A549 (cell line): ENCODE data around the gene VPS41. TPM values are rescaled to one million over a fixed set of nuclear protein-coding genes. Genes with fewer than 3 reads are reported as not detected.

ENCODE experiments used
- ATAC-seq, 2 experiments: fragments of 200-7000 bp in 1 of 2; fragments of >200 bp in 1 of 2; cut with Nextera tagmentation in 1 of 2; cut with Tn5 transposase in 1 of 2; 3 replicates each; pipeline versions ENCODE4 v1.8.0 to v1.9.1; 2018 to 2020; ENCODE audit warnings: mild to moderate bottlenecking in 1 of 2, moderate library complexity in 1 of 2
- CTCF ChIA-PET: fragments of 300-600 bp; sonication (Branson Sonifier 250); formaldehyde crosslinking; extraction: SDS; loops from one replicate; lab custom pipeline; 2021; ENCODE audit warnings: antibody characterized with exemption, inconsistent platforms; lab: Yijun Ruan, JAX
- POLR2A ChIA-PET: fragments of 350-600 bp; formaldehyde crosslinking; extraction: SDS; loops from one replicate; lab custom pipeline; 2021; ENCODE audit warnings: antibody characterized with exemption, inconsistent platforms; lab: Yijun Ruan, JAX
- DNase-seq, 2 experiments: peaks; one replicate each; pipeline versions ENCODE4 v3.0.0 to v3.0.0-alpha.2; 2011 to 2016; ENCODE audit warnings: low read depth in 1 of 2, low spot score in 1 of 2
- FAIRE-seq: peaks from 2 replicates; lab custom pipeline; 2011; peaks lifted over from hg19 to GRCh38; lab: Jason Lieb, UNC
- H3K27ac ChIP-seq, 2 experiments: fragments of >200 bp; sonication (Bioruptor Twin); formaldehyde crosslinking; 3 replicates each; pipeline ENCODE4 v1.5.1; 2016 to 2017
- H3K4me1 ChIP-seq: fragments of >200 bp; sonication (Bioruptor Twin); formaldehyde crosslinking; 3 replicates; pipeline ENCODE4 v1.6.1; 2016
- H3K4me2 ChIP-seq: fragments of >200 bp; sonication (Bioruptor Twin); formaldehyde crosslinking; 3 replicates; pipeline ENCODE4 v1.6.1; 2016
- H3K4me3 ChIP-seq: fragments of >200 bp; sonication (Bioruptor Twin); formaldehyde crosslinking; 3 replicates; pipeline ENCODE4 v1.5.1; 2016
- H3K9me3 ChIP-seq: fragments of >200 bp; sonication (Bioruptor Twin); formaldehyde crosslinking; 3 replicates; pipeline ENCODE4 v1.6.1; 2016
- CBX2 ChIP-seq: fragments of 200-600 bp; sonication (generic); IDR thresholded peaks from 2 replicates; pipeline ENCODE4 v1.6.1; 2016; ENCODE audit warnings: low read depth, mild to moderate bottlenecking, borderline replicate concordance
- CEBPB ChIP-seq, 2 experiments: fragments of >200 bp in 1 of 2; sonication (Bioruptor Twin) in 1 of 2; formaldehyde crosslinking in 1 of 2; IDR thresholded peaks; 2 replicates each; pipeline ENCODE4 v1.6.1; 2012 to 2016
- CHD4 ChIP-seq: fragments of 200-600 bp; sonication (generic); IDR thresholded peaks from 2 replicates; pipeline ENCODE4 v1.6.1; 2016; ENCODE audit warnings: antibody characterized with exemption, mild to moderate bottlenecking, borderline replicate concordance
- ESRRA ChIP-seq: fragments of 150-350 bp; IDR thresholded peaks from 2 replicates; pipeline ENCODE4 v1.6.1; 2014; ENCODE audit warnings: mild to moderate bottlenecking, low read length, borderline replicate concordance
- FOXS1 ChIP-seq: fragments of 250-450 bp; sonication (Bioruptor Pico); IDR thresholded peaks from 2 replicates; pipeline ENCODE4 v1.5.0; 2020; ENCODE audit warnings: mild to moderate bottlenecking, moderate library complexity
- HDAC2 ChIP-seq: fragments of 200-600 bp; sonication (generic); IDR thresholded peaks from 2 replicates; pipeline ENCODE4 v1.6.1; 2016
- HEYL ChIP-seq: fragments of 250-450 bp; sonication (Bioruptor Pico); IDR thresholded peaks from 2 replicates; pipeline ENCODE4 v1.8.0; 2021; ENCODE audit warnings: mild to moderate bottlenecking, moderate library complexity
- HOXA7 ChIP-seq: fragments of 250-450 bp; sonication (Bioruptor Pico); IDR thresholded peaks from 2 replicates; pipeline ENCODE4 v1.5.0; 2020; ENCODE audit warnings: mild to moderate bottlenecking, moderate library complexity
- HOXB13 ChIP-seq: fragments of 250-450 bp; sonication (Bioruptor Pico); IDR thresholded peaks from 2 replicates; pipeline ENCODE4 v1.5.0; 2020; ENCODE audit warnings: low read depth, mild to moderate bottlenecking, moderate library complexity
- HOXB5 ChIP-seq: fragments of 250-450 bp; sonication (Bioruptor Pico); IDR thresholded peaks from 2 replicates; pipeline ENCODE4 v1.5.0; 2020; ENCODE audit warnings: mild to moderate bottlenecking, moderate library complexity
- JUN ChIP-seq, 2 experiments: fragments of >200 bp; sonication (Bioruptor Twin); formaldehyde crosslinking; IDR thresholded peaks; 2 replicates in 1 of 2; 3 replicates in 1 of 2; pipeline ENCODE4 v1.6.1; 2016 to 2017
- KDM1A ChIP-seq: fragments of 200-600 bp; sonication (generic); IDR thresholded peaks from 2 replicates; pipeline ENCODE4 v1.6.1; 2016; ENCODE audit warnings: low read depth, mild to moderate bottlenecking
- KDM5A ChIP-seq: fragments of 200-600 bp; sonication (generic); IDR thresholded peaks from 2 replicates; pipeline ENCODE4 v1.6.1; 2016; ENCODE audit warnings: antibody characterized with exemption, mild to moderate bottlenecking
- MAFK ChIP-seq: fragments of 450-650 bp; IDR thresholded peaks from 2 replicates; pipeline ENCODE4 v1.6.1; 2014; ENCODE audit not compliant: partially characterized antibody
- MAZ ChIP-seq: fragments of 150-350 bp; IDR thresholded peaks from 2 replicates; pipeline ENCODE4 v1.6.1; 2014; ENCODE audit warnings: antibody characterized with exemption, low read depth, low read length, borderline replicate concordance
- MYC ChIP-seq: IDR thresholded peaks from 2 replicates; pipeline ENCODE4 v1.6.1; 2012; ENCODE audit warnings: mild to moderate bottlenecking, inconsistent platforms, low read length, improper control_type of control experiment, borderline replicate concordance
- POLR2A ChIP-seq: IDR thresholded peaks from 2 replicates; pipeline ENCODE4 v1.6.1; 2012; ENCODE audit warnings: mild to moderate bottlenecking, low read length
- RAD21 ChIP-seq, 2 experiments: fragments of >200 bp in 1 of 2; sonication (Bioruptor Twin) in 1 of 2; formaldehyde crosslinking in 1 of 2; IDR thresholded peaks in 1 of 2; conservative IDR thresholded peaks in 1 of 2; 2 replicates in 1 of 2; 3 replicates in 1 of 2; pipeline ENCODE4 v1.6.1; 2012 to 2018; ENCODE audit warnings: inconsistent platforms in 1 of 2
- RARB ChIP-seq: fragments of 250-450 bp; sonication (Bioruptor Pico); IDR thresholded peaks from 2 replicates; pipeline ENCODE4 v1.8.0; 2021; ENCODE audit warnings: mild to moderate bottlenecking, moderate library complexity
- RCOR1 ChIP-seq: fragments of 150-350 bp; IDR thresholded peaks from 2 replicates; pipeline ENCODE4 v1.6.1; 2014; ENCODE audit warnings: antibody characterized with exemption, low read length, low read depth
- SREBF2 ChIP-seq: fragments of 450-650 bp; IDR thresholded peaks from 2 replicates; pipeline ENCODE4 v1.6.1; 2014; ENCODE audit warnings: mild to moderate bottlenecking, moderate library complexity
- TFCP2L1 ChIP-seq: fragments of 250-450 bp; sonication (Bioruptor Pico); IDR thresholded peaks from 2 replicates; pipeline ENCODE4 v1.5.0; 2021; ENCODE audit warnings: mild to moderate bottlenecking
- TP53 ChIP-seq: fragments of 250-450 bp; sonication (Bioruptor Pico); IDR thresholded peaks from 2 replicates; pipeline ENCODE4 v1.5.0; 2021; ENCODE audit warnings: mild to moderate bottlenecking, moderate library complexity
- ZC3H11A ChIP-seq: fragments of 450-650 bp; IDR thresholded peaks from 2 replicates; pipeline ENCODE4 v1.6.1; 2014; ENCODE audit warnings: antibody characterized with exemption, mild to moderate bottlenecking
- WGBS: methylation state at CpG from one replicate; pipeline ENCODE4 v1.1.6; 2017; ENCODE audit errors: missing lambda C conversion rate; 5-methylcytosine and 5-hydroxymethylcytosine counted together
- polyA plus RNA-seq, 4 experiments: library from polyadenylated mRNA; depleted of rRNA in 3 of 4; stranded (reverse); fragments of >200 nt; fragmentation: RNase III in 1 of 4; extraction: RNeasy Plus Mini Kit Qiagen cat#74134 plus additional on column Dnase treatment in 1 of 4; gene quantifications; 2 replicates in 3 of 4; 3 replicates in 1 of 4; pipeline ENCODE4 v1.2.3, GENCODE V29; 2011 to 2017
- TF ChIP-seq, protein P1 (sequence below): IDR thresholded peaks from 2 replicates; pipeline ENCODE4 v1.6.1; 2012; ENCODE audit warnings: low read depth, borderline replicate concordance
- TF ChIP-seq, protein P2 (sequence below): fragments of >200 bp; sonication (Bioruptor Twin); formaldehyde crosslinking; IDR thresholded peaks from 2 replicates; pipeline ENCODE4 v1.6.1; 2016
- TF ChIP-seq, protein P3 (sequence below): fragments of 150-350 bp; IDR thresholded peaks from 2 replicates; pipeline ENCODE4 v1.6.1; 2014; ENCODE audit warnings: low read depth, mild to moderate bottlenecking, low read length
- TF ChIP-seq, protein P4 (sequence below): fragments of 450-650 bp; IDR thresholded peaks from 2 replicates; pipeline ENCODE4 v1.6.1; 2014; ENCODE audit warnings: antibody characterized with exemption
- TF ChIP-seq, protein P5 (sequence below): fragments of >200 bp; sonication (Bioruptor Twin); formaldehyde crosslinking; IDR thresholded peaks from 3 replicates; pipeline ENCODE4 v1.6.1; 2016
- TF ChIP-seq, protein P6 (sequence below): fragments of >200 bp; sonication (Bioruptor Twin); formaldehyde crosslinking; IDR thresholded peaks from 3 replicates; pipeline ENCODE4 v1.5.1; 2016

VPS41 gene
- polyA plus RNA-seq, 2 of the 4 experiments (the other 2 are of a cell fraction) = 24.6 to 59.9 TPM

DNA sequence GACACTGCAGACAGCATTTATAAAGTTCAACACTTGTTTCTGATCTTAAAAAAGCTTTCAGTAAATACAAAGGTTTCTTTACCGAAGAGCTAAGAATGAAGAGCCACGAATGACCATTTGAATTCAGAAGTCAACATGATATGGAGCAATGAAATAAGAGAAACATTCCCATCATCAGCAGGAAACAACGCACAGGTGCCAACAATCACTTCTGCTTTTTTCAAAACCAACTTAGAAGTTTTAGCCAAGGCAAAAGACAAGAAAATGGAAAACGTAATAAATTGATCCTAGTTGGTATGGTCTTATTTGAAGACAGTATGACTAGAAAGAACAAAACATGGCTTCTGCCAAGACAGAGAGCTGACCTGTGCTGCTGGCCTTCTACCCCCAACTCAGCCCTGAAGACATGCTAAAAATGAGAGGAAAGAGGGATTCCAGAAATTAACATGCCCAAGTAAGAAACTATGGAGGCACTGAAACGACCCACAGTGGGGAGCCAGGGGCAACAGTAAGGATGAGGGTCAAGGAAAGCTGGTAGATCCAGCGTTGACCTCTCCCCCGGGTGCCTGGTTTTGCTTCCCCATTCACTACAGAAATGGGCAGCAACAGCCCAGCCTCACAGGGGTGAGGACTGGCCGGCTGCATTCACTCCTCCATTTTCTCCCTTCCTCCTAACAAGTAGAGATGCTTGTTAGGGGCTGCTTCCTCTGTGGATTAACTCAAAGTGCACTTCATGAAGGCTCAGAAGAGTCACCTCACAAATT is 30.1 kb downstream of the VPS41 start:
- Histone ChIP-seq H3K27ac (no peak overlapping the region), H3K4me2 (no peak overlapping the region), H3K4me3 (no peak overlapping the region), H3K9me3 (no peaks in the 10 kb centered on the region), H3K4me1 (no peaks in the 10 kb centered on the region)
- TF ChIP-seq, protein P1, sequence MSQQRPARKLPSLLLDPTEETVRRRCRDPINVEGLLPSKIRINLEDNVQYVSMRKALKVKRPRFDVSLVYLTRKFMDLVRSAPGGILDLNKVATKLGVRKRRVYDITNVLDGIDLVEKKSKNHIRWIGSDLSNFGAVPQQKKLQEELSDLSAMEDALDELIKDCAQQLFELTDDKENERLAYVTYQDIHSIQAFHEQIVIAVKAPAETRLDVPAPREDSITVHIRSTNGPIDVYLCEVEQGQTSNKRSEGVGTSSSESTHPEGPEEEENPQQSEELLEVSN = no peak
- no peak for TF ChIP-seq HDAC2
- no peak for TF ChIP-seq KDM5A
- TF ChIP-seq RCOR1 = no peak
- TF ChIP-seq HOXA7 (CRISPR knock-in tag) = no peak
- TF ChIP-seq, protein P2, sequence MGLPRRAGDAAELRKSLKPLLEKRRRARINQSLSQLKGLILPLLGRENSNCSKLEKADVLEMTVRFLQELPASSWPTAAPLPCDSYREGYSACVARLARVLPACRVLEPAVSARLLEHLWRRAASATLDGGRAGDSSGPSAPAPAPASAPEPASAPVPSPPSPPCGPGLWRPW = no peak
- TF ChIP-seq POLR2A = no peak
- no peak for TF ChIP-seq SREBF2
- no peak for TF ChIP-seq TP53 (CRISPR knock-in tag)
- no peak for TF ChIP-seq CHD4
- TF ChIP-seq FOXS1 (CRISPR knock-in tag) = no peak
- no peak for TF ChIP-seq CEBPB (IDR thresholded peaks at IDR 0.05)
- TF ChIP-seq RAD21 (conservative IDR thresholded peaks at IDR 0.05 in 1 of 2, IDR thresholded peaks at IDR 0.05 in 1 of 2) = no peak
- TF ChIP-seq CBX2 = no peak
- no peak for TF ChIP-seq MAFK
- no peak for TF ChIP-seq RARB (CRISPR knock-in tag)
- TF ChIP-seq MAZ = no peak
- no peak for TF ChIP-seq ZC3H11A
- no peak for TF ChIP-seq TFCP2L1 (CRISPR knock-in tag)
- CTCF ChIA-PET = no interaction called here
- DNase-seq = no peak
- no peak for FAIRE-seq
- POLR2A ChIA-PET = no interaction called here
- WGBS = 87% methylated on average over 8 of the region's 8 CpGs
- no peak for ATAC-seq

DNA sequence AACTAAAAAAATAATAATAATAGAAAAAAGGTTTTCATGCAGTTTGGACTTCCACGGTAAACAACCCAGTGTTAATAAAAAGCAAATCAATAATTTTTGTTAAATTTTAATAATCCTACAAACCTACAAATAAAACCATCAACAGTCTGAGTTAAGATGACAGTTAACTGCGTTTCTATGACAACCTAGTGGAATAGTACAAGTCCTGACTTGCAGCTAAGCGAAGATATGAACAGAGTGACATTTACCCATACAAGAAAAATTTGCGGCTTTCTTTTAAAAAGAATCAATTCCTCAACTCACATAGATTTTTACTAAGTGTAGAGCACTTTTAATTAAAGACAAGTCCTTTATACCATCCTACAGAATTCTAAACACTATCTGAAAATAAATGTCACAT is 35.6 kb downstream of the VPS41 start:
- ATAC-seq (no peak), DNase-seq (no peak), FAIRE-seq (no peak)
- Histone ChIP-seq H3K4me1 (no peaks in the 10 kb centered on the region), H3K9me3 (no peaks in the 10 kb centered on the region), H3K4me3 (no peak overlapping the region), H3K4me2 (no peak overlapping the region), H3K27ac (no peak overlapping the region)
- TF ChIP-seq KDM5A (no peak), HOXB13 (CRISPR knock-in tag) (no peak), MYC (no peak), HEYL (CRISPR knock-in tag) (no peak)
- TF ChIP-seq, protein P3, sequence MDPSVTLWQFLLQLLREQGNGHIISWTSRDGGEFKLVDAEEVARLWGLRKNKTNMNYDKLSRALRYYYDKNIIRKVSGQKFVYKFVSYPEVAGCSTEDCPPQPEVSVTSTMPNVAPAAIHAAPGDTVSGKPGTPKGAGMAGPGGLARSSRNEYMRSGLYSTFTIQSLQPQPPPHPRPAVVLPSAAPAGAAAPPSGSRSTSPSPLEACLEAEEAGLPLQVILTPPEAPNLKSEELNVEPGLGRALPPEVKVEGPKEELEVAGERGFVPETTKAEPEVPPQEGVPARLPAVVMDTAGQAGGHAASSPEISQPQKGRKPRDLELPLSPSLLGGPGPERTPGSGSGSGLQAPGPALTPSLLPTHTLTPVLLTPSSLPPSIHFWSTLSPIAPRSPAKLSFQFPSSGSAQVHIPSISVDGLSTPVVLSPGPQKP = no peak
- CTCF ChIA-PET = no interaction called here
- POLR2A ChIA-PET = no interaction called here
- WGBS = 94% methylated on average over 4 of the region's 4 CpGs

DNA sequence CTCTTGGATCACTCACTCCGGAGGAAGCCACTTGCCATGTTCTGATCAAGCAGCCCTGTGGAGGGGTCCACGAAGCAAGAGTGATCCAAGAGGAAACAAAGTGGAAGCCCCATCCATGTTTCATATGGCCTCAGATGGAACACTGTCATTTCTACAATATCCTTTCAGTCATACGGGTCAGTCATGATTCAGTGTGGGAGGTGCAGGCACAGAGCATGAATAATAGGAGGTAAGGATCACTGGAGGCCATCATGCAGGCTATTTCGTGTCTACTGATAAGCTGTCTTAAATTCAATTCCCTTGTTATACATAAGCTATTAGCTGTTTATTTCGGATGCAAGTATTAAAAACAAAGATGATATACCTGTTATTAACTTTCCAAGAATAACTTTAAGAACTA is 36.8 kb downstream of the VPS41 start:
- Histone ChIP-seq H3K4me2 (no peak overlapping the region), H3K4me3 (no peak overlapping the region), H3K9me3 (no peaks in the 10 kb centered on the region), H3K27ac (no peak overlapping the region), H3K4me1 (no peaks in the 10 kb centered on the region)
- no peak for ATAC-seq
- no peak for DNase-seq
- WGBS = 91% methylated on average over 5 of the region's 5 CpGs
- no peak for FAIRE-seq
- ChIA-PET POLR2A (no interaction called here), CTCF (no interaction called here)
- TF ChIP-seq CHD4 = no peak
- no peak for TF ChIP-seq KDM1A
- TF ChIP-seq, protein P4, sequence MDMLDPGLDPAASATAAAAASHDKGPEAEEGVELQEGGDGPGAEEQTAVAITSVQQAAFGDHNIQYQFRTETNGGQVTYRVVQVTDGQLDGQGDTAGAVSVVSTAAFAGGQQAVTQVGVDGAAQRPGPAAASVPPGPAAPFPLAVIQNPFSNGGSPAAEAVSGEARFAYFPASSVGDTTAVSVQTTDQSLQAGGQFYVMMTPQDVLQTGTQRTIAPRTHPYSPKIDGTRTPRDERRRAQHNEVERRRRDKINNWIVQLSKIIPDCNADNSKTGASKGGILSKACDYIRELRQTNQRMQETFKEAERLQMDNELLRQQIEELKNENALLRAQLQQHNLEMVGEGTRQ = no peak
- TF ChIP-seq ESRRA = no peak
- TF ChIP-seq, protein P3 = no peak
- no peak for TF ChIP-seq HOXB5 (CRISPR knock-in tag)
- TF ChIP-seq, protein P5, sequence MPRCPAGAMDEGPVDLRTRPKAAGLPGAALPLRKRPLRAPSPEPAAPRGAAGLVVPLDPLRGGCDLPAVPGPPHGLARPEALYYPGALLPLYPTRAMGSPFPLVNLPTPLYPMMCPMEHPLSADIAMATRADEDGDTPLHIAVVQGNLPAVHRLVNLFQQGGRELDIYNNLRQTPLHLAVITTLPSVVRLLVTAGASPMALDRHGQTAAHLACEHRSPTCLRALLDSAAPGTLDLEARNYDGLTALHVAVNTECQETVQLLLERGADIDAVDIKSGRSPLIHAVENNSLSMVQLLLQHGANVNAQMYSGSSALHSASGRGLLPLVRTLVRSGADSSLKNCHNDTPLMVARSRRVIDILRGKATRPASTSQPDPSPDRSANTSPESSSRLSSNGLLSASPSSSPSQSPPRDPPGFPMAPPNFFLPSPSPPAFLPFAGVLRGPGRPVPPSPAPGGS = no peak
- TF ChIP-seq TP53 (CRISPR knock-in tag) = no peak
- TF ChIP-seq JUN (IDR thresholded peaks at IDR 0.05) = no peak
- TF ChIP-seq, protein P6, sequence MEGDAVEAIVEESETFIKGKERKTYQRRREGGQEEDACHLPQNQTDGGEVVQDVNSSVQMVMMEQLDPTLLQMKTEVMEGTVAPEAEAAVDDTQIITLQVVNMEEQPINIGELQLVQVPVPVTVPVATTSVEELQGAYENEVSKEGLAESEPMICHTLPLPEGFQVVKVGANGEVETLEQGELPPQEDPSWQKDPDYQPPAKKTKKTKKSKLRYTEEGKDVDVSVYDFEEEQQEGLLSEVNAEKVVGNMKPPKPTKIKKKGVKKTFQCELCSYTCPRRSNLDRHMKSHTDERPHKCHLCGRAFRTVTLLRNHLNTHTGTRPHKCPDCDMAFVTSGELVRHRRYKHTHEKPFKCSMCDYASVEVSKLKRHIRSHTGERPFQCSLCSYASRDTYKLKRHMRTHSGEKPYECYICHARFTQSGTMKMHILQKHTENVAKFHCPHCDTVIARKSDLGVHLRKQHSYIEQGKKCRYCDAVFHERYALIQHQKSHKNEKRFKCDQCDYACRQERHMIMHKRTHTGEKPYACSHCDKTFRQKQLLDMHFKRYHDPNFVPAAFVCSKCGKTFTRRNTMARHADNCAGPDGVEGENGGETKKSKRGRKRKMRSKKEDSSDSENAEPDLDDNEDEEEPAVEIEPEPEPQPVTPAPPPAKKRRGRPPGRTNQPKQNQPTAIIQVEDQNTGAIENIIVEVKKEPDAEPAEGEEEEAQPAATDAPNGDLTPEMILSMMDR = no peak
